Right ventricle myocardium inferior (tissue), 1 donor: ENCODE data around the gene FAM174A. TPM values are rescaled to one million over a fixed set of nuclear protein-coding genes. Genes with fewer than 3 reads are reported as not detected.

ENCODE experiments used
- ATAC-seq: fragments of 200-7000 bp; cut with Tn5 transposase; one replicate; pipeline ENCODE4 v1.9.1; 2020; ENCODE audit warnings: mild to moderate bottlenecking, moderate library complexity
- DNase-seq: peaks from one replicate; pipeline ENCODE4 v3.0.0; 2021; ENCODE audit errors: missing footprints
- intact Hi-C: fragments of 100-400 bp; cut with DNase I; formaldehyde crosslinking; loops from one replicate; pipeline ENCODE4 v1.11.0; 2022
- total RNA-seq: library from RNA; stranded (reverse); fragmentation: NEBNext Ultra II Directional; extraction: Animal tissue kit (Norgen Biotek cat#: 25700); gene quantifications from one replicate; pipeline ENCODE4 v1.2.1, GENCODE V29; 2021
- donor health status: DM: no; HTN: yes; CAD: no; lungs with severe emphysema.

FAM174A gene
- total RNA-seq, 1 donor from 2014 or later: 13.9 TPM

DNA sequence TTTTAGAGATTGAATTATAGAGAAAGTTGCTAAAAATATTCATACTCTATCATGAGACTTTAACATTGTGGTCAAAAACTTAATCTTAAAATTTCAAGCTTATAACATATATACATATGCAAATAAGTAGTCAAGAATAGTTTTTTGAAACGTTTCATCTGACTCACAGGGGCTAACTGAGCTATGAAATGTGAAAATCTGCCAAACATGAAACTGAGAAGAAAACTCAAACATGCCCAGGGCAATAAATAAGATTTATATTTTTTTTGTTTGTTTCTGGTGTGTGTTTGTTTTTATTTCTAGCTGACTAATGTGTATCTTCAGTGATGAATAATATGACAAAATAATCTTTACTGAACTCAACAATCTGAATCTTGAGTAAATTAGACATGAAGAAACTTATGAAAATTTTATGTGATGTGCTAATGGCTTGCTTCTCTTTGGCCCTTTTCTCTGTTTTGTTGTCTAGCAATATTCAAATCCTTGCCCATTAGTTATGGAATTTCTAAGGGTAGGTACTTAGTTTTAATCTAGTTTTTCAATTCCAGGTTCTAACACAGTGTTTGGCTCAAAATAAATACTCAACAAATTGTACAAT lies 99.9 kb downstream of the FAM174A start:
- DNase-seq (no peak), ATAC-seq (no peak)
- intact Hi-C loops: no loop called here
